Progenitor cell of endocrine pancreas (in vitro differentiated cells): ENCODE data around the gene CYSLTR2. TPM values are rescaled to one million over a fixed set of nuclear protein-coding genes. Genes with fewer than 3 reads are reported as not detected.

Experiments used
- DNase-seq: peaks from one replicate; pipeline ENCODE4 v3.0.0; 2021; ENCODE audit warnings: low spot score; ENCODE audit not compliant: unreplicated experiment
- H3K27ac Mint-ChIP-seq: 2 replicates; pipeline ENCODE4 v1.8.0; 2021; ENCODE audit warnings: mild to moderate bottlenecking, moderate library complexity, mixed read lengths
- H3K27me3 Mint-ChIP-seq: 2 replicates; pipeline ENCODE4 v1.8.0; 2021; ENCODE audit warnings: mixed read lengths
- H3K36me3 Mint-ChIP-seq: 2 replicates; pipeline ENCODE4 v1.8.0; 2022; ENCODE audit warnings: mixed read lengths; ENCODE audit not compliant: insufficient read depth
- H3K4me1 Mint-ChIP-seq: 2 replicates; pipeline ENCODE4 v1.8.0; 2021; ENCODE audit warnings: low read depth, mixed read lengths
- H3K4me3 Mint-ChIP-seq: 2 replicates; pipeline ENCODE4 v1.8.0; 2021; ENCODE audit warnings: low read depth, mild to moderate bottlenecking, moderate library complexity, mixed read lengths
- H3K9me3 Mint-ChIP-seq: 2 replicates; pipeline ENCODE4 v1.8.0; 2021; ENCODE audit warnings: low read depth, mixed read lengths
- total RNA-seq: library from RNA; stranded (reverse); gene quantifications from 2 replicates; pipeline ENCODE4 v1.2.1, GENCODE V29; 2021
- TF ChIP-seq, protein P1 (sequence below): fragments of 200-600 bp; sonication (generic); IDR thresholded peaks from one replicate; pipeline ENCODE4 v1.5.0; 2021; ENCODE audit warnings: antibody characterized with exemption, mild to moderate bottlenecking; ENCODE audit not compliant: unreplicated experiment

CYSLTR2 gene
- total RNA-seq, 1 donor from 2014 or later, result 0.17 TPM

DNA sequence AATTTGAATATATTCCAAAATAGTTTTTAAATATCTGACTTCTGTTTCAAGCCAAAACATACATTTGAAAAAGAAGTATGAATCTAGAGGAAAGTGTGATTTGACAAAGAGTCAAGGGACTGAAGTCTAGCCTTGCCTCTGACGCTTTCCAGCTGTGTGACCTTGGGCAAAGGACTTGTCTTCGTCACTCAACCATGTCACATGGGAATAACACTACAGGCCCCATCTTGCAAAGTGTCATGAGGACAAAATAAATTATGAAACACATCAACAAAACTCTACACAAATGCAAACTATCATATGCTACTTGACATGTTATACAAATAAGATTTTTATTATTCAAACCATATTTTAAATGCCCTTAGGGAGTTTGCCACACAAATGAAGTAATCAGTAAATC is 73.0 kb downstream of the CYSLTR2 start:
- no peak overlapping the region for H3K4me3 Mint-ChIP-seq
- TF ChIP-seq, protein P1, sequence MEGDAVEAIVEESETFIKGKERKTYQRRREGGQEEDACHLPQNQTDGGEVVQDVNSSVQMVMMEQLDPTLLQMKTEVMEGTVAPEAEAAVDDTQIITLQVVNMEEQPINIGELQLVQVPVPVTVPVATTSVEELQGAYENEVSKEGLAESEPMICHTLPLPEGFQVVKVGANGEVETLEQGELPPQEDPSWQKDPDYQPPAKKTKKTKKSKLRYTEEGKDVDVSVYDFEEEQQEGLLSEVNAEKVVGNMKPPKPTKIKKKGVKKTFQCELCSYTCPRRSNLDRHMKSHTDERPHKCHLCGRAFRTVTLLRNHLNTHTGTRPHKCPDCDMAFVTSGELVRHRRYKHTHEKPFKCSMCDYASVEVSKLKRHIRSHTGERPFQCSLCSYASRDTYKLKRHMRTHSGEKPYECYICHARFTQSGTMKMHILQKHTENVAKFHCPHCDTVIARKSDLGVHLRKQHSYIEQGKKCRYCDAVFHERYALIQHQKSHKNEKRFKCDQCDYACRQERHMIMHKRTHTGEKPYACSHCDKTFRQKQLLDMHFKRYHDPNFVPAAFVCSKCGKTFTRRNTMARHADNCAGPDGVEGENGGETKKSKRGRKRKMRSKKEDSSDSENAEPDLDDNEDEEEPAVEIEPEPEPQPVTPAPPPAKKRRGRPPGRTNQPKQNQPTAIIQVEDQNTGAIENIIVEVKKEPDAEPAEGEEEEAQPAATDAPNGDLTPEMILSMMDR, result no peak

DNA sequence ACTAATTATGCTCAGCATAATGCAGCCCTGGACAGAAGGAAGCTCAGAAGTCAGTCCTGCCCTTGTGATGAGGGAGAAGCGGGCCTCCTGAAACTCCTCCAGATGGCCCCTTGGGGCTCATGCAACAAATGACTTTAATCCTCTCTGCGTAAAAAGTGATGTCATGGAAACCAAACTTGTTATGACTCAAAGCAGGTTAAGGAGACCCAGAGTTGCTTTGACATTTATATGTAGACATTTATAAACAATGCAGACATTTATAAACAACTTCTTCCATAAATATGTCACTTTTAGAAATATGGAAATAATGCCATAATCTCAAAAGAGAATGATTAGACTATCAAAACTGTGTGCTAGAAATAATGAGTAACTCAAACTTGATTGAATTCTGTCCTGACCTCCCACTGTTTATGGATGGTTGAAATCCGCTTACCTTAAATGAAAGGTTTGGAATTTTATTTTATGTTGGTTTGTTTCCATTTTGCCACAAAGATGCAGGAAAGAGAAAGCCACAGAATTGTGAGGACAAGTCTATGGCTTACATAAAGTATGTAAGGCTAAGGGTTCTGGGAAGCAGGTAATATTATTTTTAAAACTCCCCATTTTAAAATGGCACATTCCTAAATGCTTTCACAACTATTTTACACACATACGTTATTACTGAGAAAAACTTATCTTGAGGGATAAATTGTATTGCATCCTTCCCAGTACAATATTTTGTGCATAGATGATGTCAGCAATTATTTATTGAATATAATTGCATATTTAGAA is 73.7 kb downstream of the CYSLTR2 start:
- peaks cover 2% of the 10 kb centered on the region for H3K4me1 Mint-ChIP-seq
- TF ChIP-seq, protein P1, result no peak
- H3K4me3 Mint-ChIP-seq, result no peak overlapping the region
- no peaks in the 10 kb centered on the region for H3K9me3 Mint-ChIP-seq
- peaks cover 8% of the 10 kb centered on the region for H3K27me3 Mint-ChIP-seq
- H3K36me3 Mint-ChIP-seq, result no peaks in the 10 kb centered on the region
- no peak for DNase-seq
- no peak overlapping the region for H3K27ac Mint-ChIP-seq

More for the DNA sequence above, 73.0 kb downstream of the CYSLTR2 start:
- Mint-ChIP-seq H3K27ac (no peak overlapping the region), H3K9me3 (peaks cover 4% of the 10 kb centered on the region), H3K36me3 (no peaks in the 10 kb centered on the region), H3K4me1 (no peaks in the 10 kb centered on the region), H3K27me3 (peaks cover 5% of the 10 kb centered on the region)
- DNase-seq, result no peak

DNA sequence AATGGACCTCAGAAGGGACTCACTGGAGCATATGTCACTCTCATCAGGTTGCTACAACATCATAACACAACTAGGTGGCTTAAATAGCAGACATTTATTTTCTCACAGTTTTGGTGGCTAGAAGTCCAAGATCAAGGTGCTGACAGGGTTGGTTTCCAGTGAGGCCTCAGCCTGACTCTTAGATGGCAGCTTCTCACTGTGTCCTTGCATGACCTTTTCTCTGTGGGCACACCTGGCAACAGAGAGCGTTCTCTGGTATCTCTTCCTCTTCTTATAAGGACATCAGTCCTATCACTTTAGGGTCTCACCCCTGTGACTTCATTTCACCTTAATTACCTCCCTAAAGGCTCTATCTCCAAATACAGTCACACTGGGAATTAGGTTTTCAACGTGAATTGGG is 74.5 kb downstream of the CYSLTR2 start:
- Mint-ChIP-seq H3K27ac (no peak overlapping the region), H3K4me1 (peaks cover 2% of the 10 kb centered on the region), H3K36me3 (no peaks in the 10 kb centered on the region), H3K4me3 (no peak overlapping the region), H3K9me3 (no peaks in the 10 kb centered on the region), H3K27me3 (peaks cover 8% of the 10 kb centered on the region)
- TF ChIP-seq, protein P1, result no peak
- no peak for DNase-seq

DNA sequence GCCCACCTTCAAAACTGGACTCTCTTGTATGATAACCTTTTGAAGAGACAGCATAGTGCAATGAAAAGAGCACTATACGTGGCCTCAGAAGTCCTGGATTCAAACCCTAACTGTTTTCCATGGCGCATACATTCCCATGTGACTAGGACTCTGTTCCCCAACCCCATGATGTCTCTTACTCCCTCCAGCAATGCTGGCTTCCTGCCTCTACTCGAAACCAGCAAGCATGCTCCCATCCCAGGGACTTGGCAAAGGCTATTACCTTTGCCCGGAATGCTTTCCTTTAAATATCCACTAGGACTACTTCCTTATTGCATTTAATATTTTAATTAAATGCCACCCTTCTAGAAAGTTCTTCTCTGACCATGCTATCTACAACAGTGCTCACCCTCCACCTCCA is 75.1 kb downstream of the CYSLTR2 start:
- no peak for DNase-seq
- Mint-ChIP-seq H3K4me3 (no peak overlapping the region), H3K9me3 (no peaks in the 10 kb centered on the region), H3K4me1 (peaks cover 2% of the 10 kb centered on the region), H3K27me3 (peaks cover 8% of the 10 kb centered on the region), H3K27ac (no peak overlapping the region), H3K36me3 (no peaks in the 10 kb centered on the region)
- TF ChIP-seq, protein P1, result no peak

DNA sequence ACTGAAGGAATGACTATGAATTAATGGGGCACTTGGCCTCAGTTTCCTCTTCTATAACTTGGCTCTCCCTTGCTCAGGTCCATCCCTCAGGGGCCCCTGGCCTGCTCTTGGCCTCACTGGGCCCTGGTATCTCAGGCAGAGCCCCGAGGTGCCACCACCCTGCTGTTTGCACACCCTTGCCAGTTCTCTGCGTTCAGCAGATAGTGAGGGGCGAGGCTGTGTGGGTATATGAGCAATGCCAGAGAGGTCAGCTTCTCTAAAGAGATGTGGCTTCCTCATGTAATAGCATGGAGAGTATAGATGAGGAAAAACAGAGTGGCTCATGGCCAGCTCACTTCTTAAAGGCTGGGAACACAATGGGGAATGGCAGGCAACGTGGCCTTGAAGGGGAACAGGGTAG is 76.1 kb downstream of the CYSLTR2 start:
- H3K4me1 Mint-ChIP-seq, result peaks cover 2% of the 10 kb centered on the region
- DNase-seq, result no peak
- TF ChIP-seq, protein P1, result no peak
- no peaks in the 10 kb centered on the region for H3K9me3 Mint-ChIP-seq
- no peak overlapping the region for H3K4me3 Mint-ChIP-seq
- H3K36me3 Mint-ChIP-seq, result no peaks in the 10 kb centered on the region
- H3K27me3 Mint-ChIP-seq, result peaks cover 8% of the 10 kb centered on the region
- H3K27ac Mint-ChIP-seq, result no peak overlapping the region
